T-helper 2 cell treated with Interferon-gamma antibody and Interleukin-4, amounts not matched to agents 5 μg/mL and 100 μg/mL, for 36 hours (primary cell): ENCODE data around the gene TES.
A peak's percentile ranks its signal among the peaks of the same experiment; 100 is the strongest.
"Not testable (repeated sequence)": the region's sequence is repeated elsewhere in the genome, so short reads cannot be mapped to it uniquely, and the experiment has no call there.

Experiments
- DNase-seq: peaks from one replicate; pipeline ENCODE4 v3.0.0; 2021; ENCODE audit warnings: low spot score
- H3K27ac Mint-ChIP-seq: one replicate; pipeline ENCODE4 v1.8.0; 2021; ENCODE audit warnings: mild to moderate bottlenecking, mixed read lengths
- H3K27me3 Mint-ChIP-seq: one replicate; pipeline ENCODE4 v1.8.0; 2021; ENCODE audit warnings: low read depth, mixed read lengths
- H3K36me3 Mint-ChIP-seq: one replicate; pipeline ENCODE4 v1.8.0; 2021; ENCODE audit warnings: low read depth, mixed read lengths
- H3K4me1 Mint-ChIP-seq: one replicate; pipeline ENCODE4 v1.8.0; 2021; ENCODE audit warnings: low read depth, mixed read lengths
- H3K4me3 Mint-ChIP-seq: one replicate; pipeline ENCODE4 v1.8.0; 2022; ENCODE audit warnings: mild to moderate bottlenecking, moderate library complexity, mixed read lengths
- H3K9me3 Mint-ChIP-seq: one replicate; pipeline ENCODE4 v1.8.0; 2021; ENCODE audit warnings: mixed read lengths

The TES gene

GRCh38 chr7:116235380-116235779 lies 25.0 kb downstream of the TES start:
- H3K4me3 Mint-ChIP-seq: no peak overlapping the region
- DNase-seq: no peak
- H3K36me3 Mint-ChIP-seq: peaks cover 28% of the 10 kb centered on the region
- no peaks in the 10 kb centered on the region for H3K27me3 Mint-ChIP-seq
- H3K4me1 Mint-ChIP-seq: peaks cover 53% of the 10 kb centered on the region
- no peak overlapping the region for H3K27ac Mint-ChIP-seq
- H3K9me3 Mint-ChIP-seq: no peaks in the 10 kb centered on the region

GRCh38 chr7:116236020-116236630 lies 25.8 kb downstream of the TES start:
- Mint-ChIP-seq H3K27me3 (no peaks in the 10 kb centered on the region), H3K27ac (peak overlapping the region; percentile 31), H3K4me1 (peaks cover 46% of the 10 kb centered on the region), H3K4me3 (no peak overlapping the region), H3K9me3 (no peaks in the 10 kb centered on the region), H3K36me3 (peaks cover 34% of the 10 kb centered on the region)
- no peak for DNase-seq

- Mint-ChIP-seq H3K4me1 (peaks cover 29% of the 10 kb centered on the region), H3K27me3 (no peaks in the 10 kb centered on the region), H3K4me3 (no peak overlapping the region), H3K9me3 (peaks cover 5% of the 10 kb centered on the region), H3K27ac (no peak overlapping the region), H3K36me3 (peaks cover 49% of the 10 kb centered on the region)
- DNase-seq: no peak
Measured at GRCh38 chr7:116239020-116239419, 28.7 kb downstream of the TES start.

- Mint-ChIP-seq H3K4me1 (peaks cover 25% of the 10 kb centered on the region), H3K9me3 (peaks cover 5% of the 10 kb centered on the region), H3K4me3 (no peak overlapping the region), H3K36me3 (peaks cover 51% of the 10 kb centered on the region), H3K27me3 (no peaks in the 10 kb centered on the region), H3K27ac (no peak overlapping the region)
- DNase-seq: no peak
Measured at GRCh38 chr7:116239434-116239833, 29.1 kb downstream of the TES start.

GRCh38 chr7:116240024-116240668 lies 29.8 kb downstream of the TES start:
- Mint-ChIP-seq H3K36me3 (peaks cover 58% of the 10 kb centered on the region), H3K27me3 (no peaks in the 10 kb centered on the region), H3K9me3 (peaks cover 7% of the 10 kb centered on the region), H3K4me3 (no peak overlapping the region), H3K4me1 (peaks cover 19% of the 10 kb centered on the region), H3K27ac (no peak overlapping the region)
- DNase-seq: no peak

GRCh38 chr7:116241291-116241690 lies 31.0 kb downstream of the TES start:
- peaks cover 14% of the 10 kb centered on the region for H3K4me1 Mint-ChIP-seq
- no peaks in the 10 kb centered on the region for H3K27me3 Mint-ChIP-seq
- H3K9me3 Mint-ChIP-seq: peaks cover 12% of the 10 kb centered on the region
- H3K36me3 Mint-ChIP-seq: peaks cover 67% of the 10 kb centered on the region
- H3K4me3 Mint-ChIP-seq: no peak overlapping the region
- no peak for DNase-seq
- no peak overlapping the region for H3K27ac Mint-ChIP-seq

- Mint-ChIP-seq H3K36me3 (peaks cover 68% of the 10 kb centered on the region), H3K4me1 (peaks cover 11% of the 10 kb centered on the region), H3K4me3 (no peak overlapping the region)
Measured at GRCh38 chr7:116242178-116242577, 31.8 kb downstream of the TES start.

GRCh38 chr7:116242759-116243158 lies 32.4 kb downstream of the TES start:
- no peak for DNase-seq
- H3K4me1 Mint-ChIP-seq: peaks cover 7% of the 10 kb centered on the region
- no peak overlapping the region for H3K27ac Mint-ChIP-seq
- H3K36me3 Mint-ChIP-seq: peaks cover 64% of the 10 kb centered on the region
- no peak overlapping the region for H3K4me3 Mint-ChIP-seq
- H3K9me3 Mint-ChIP-seq: peaks cover 12% of the 10 kb centered on the region
- no peaks in the 10 kb centered on the region for H3K27me3 Mint-ChIP-seq

More at GRCh38 chr7:116242178-116242577, 31.8 kb downstream of the TES start:
- no peak for DNase-seq
- H3K9me3 Mint-ChIP-seq: peaks cover 12% of the 10 kb centered on the region
- H3K27ac Mint-ChIP-seq: no peak overlapping the region
- H3K27me3 Mint-ChIP-seq: no peaks in the 10 kb centered on the region

- H3K9me3 Mint-ChIP-seq: peaks cover 12% of the 10 kb centered on the region
- H3K4me1 Mint-ChIP-seq, H3K4me3 Mint-ChIP-seq, H3K27ac Mint-ChIP-seq, H3K27me3 Mint-ChIP-seq, DNase-seq: not testable (repeated sequence)
- H3K36me3 Mint-ChIP-seq: peaks cover 65% of the 10 kb centered on the region
Measured at GRCh38 chr7:116244803-116245202, 34.5 kb downstream of the TES start.

GRCh38 chr7:116246357-116246756 lies 36.0 kb downstream of the TES start:
- Mint-ChIP-seq H3K36me3 (peaks cover 63% of the 10 kb centered on the region), H3K4me1 (peaks cover 5% of the 10 kb centered on the region), H3K4me3 (no peak overlapping the region), H3K9me3 (peaks cover 12% of the 10 kb centered on the region), H3K27ac (peak overlapping the region; percentile 0), H3K27me3 (no peaks in the 10 kb centered on the region)
- DNase-seq: no peak

GRCh38 chr7:116249969-116250553 lies 39.7 kb downstream of the TES start:
- peaks cover 62% of the 10 kb centered on the region for H3K36me3 Mint-ChIP-seq
- H3K27ac Mint-ChIP-seq: peak overlapping the region; percentile 37
- no peaks in the 10 kb centered on the region for H3K27me3 Mint-ChIP-seq
- peaks cover 6% of the 10 kb centered on the region for H3K9me3 Mint-ChIP-seq
- no peak overlapping the region for H3K4me3 Mint-ChIP-seq
- no peak for DNase-seq
- H3K4me1 Mint-ChIP-seq: peaks cover 10% of the 10 kb centered on the region

- H3K27ac Mint-ChIP-seq: no peak overlapping the region
- H3K4me1 Mint-ChIP-seq: peaks cover 7% of the 10 kb centered on the region
Measured at GRCh38 chr7:116251675-116252074, 41.3 kb downstream of the TES start.

GRCh38 chr7:116252249-116252648 lies 41.9 kb downstream of the TES start:
- Mint-ChIP-seq H3K4me3 (no peak overlapping the region), H3K9me3 (no peaks in the 10 kb centered on the region), H3K27ac (no peak overlapping the region), H3K36me3 (peaks cover 49% of the 10 kb centered on the region), H3K27me3 (no peaks in the 10 kb centered on the region), H3K4me1 (peaks cover 7% of the 10 kb centered on the region)
- DNase-seq: no peak

More at GRCh38 chr7:116251675-116252074, 41.3 kb downstream of the TES start:
- no peaks in the 10 kb centered on the region for H3K27me3 Mint-ChIP-seq
- H3K9me3 Mint-ChIP-seq: no peaks in the 10 kb centered on the region
- no peak for DNase-seq
- H3K4me3 Mint-ChIP-seq: no peak overlapping the region
- peaks cover 50% of the 10 kb centered on the region for H3K36me3 Mint-ChIP-seq

- Mint-ChIP-seq H3K27ac (no peak overlapping the region), H3K36me3 (peaks cover 46% of the 10 kb centered on the region), H3K4me3 (no peak overlapping the region), H3K9me3 (no peaks in the 10 kb centered on the region), H3K27me3 (no peaks in the 10 kb centered on the region), H3K4me1 (peaks cover 16% of the 10 kb centered on the region)
- no peak for DNase-seq
Measured at GRCh38 chr7:116257156-116257555, 46.8 kb downstream of the TES start.
